ENCODE measurements around the gene TAF9.

DNA sequence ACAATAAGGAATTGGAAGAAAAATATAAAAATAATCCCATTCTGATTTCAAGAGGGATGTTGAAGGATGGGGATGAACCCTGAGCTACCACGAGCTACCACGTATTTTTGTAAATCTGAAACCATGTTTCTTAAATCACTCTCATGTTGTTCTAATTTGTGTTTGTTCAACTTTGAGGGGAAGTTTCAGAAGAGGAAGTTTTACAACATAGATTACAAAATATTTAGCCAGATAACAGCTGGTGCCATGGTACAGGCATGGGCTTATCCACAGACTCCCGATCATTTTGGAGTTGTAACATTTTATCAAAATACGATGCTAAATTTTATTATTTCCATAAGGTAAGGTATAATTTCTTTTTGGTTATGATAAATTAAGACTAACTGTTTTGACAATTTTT lies 51.9 kb downstream of the TAF9 start:
- TF ChIP-seq, protein P1, sequence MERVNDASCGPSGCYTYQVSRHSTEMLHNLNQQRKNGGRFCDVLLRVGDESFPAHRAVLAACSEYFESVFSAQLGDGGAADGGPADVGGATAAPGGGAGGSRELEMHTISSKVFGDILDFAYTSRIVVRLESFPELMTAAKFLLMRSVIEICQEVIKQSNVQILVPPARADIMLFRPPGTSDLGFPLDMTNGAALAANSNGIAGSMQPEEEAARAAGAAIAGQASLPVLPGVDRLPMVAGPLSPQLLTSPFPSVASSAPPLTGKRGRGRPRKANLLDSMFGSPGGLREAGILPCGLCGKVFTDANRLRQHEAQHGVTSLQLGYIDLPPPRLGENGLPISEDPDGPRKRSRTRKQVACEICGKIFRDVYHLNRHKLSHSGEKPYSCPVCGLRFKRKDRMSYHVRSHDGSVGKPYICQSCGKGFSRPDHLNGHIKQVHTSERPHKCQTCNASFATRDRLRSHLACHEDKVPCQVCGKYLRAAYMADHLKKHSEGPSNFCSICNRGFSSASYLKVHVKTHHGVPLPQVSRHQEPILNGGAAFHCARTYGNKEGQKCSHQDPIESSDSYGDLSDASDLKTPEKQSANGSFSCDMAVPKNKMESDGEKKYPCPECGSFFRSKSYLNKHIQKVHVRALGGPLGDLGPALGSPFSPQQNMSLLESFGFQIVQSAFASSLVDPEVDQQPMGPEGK (CRISPR knock-in tag; IDR thresholded peaks at IDR 0.05; ENCODE audit: borderline replicate concordance): no peak
- TF ChIP-seq ARNTL (CRISPR knock-in tag; IDR thresholded peaks at IDR 0.05; ENCODE audit: borderline replicate concordance, low read depth) (no peak), ZNF8 (CRISPR knock-in tag; IDR thresholded peaks at IDR 0.05) (no peak), CSDC2 (CRISPR knock-in tag; IDR thresholded peaks at IDR 0.05) (no peak), BACH2 (CRISPR knock-in tag; IDR thresholded peaks at IDR 0.05; ENCODE audit: borderline replicate concordance) (no peak), ZFP3 (CRISPR knock-in tag; IDR thresholded peaks at IDR 0.05) (no peak), ESRRG (CRISPR knock-in tag; IDR thresholded peaks at IDR 0.05) (no peak)
- TF ChIP-seq, protein P2, sequence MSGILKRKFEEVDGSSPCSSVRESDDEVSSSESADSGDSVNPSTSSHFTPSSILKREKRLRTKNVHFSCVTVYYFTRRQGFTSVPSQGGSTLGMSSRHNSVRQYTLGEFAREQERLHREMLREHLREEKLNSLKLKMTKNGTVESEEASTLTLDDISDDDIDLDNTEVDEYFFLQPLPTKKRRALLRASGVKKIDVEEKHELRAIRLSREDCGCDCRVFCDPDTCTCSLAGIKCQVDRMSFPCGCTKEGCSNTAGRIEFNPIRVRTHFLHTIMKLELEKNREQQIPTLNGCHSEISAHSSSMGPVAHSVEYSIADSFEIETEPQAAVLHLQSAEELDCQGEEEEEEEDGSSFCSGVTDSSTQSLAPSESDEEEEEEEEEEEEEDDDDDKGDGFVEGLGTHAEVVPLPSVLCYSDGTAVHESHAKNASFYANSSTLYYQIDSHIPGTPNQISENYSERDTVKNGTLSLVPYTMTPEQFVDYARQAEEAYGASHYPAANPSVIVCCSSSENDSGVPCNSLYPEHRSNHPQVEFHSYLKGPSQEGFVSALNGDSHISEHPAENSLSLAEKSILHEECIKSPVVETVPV (CRISPR knock-in tag; IDR thresholded peaks at IDR 0.05): no peak

All from SK-N-SH treated with all-trans-retinoic acid at 6 μM for 48 hours (cell line).